GM19193 (cell line): ENCODE results near the gene TPSD1.
"Not testable (repeated sequence)": the region's sequence is repeated elsewhere in the genome, so short reads cannot be mapped to it uniquely, and the experiment has no call there.

Experiments used
- POLR2A ChIP-seq: IDR thresholded peaks from 4 replicates; pipeline ENCODE4 v1.6.1; 2011; ENCODE audit not compliant: insufficient read depth, insufficient read length; ENCODE audit errors: extremely low read depth

Gene TPSD1

GRCh38 chr16:1240436-1240835 lies 15.4 kb upstream of the TPSD1 start, which contains the start of gene TPSAB1:
TPSAB1 (plus strand) TSS chr16:1240705; CDS start chr16:1240939, 234 bp downstream.
- not testable (repeated sequence) for TF ChIP-seq POLR2A

GRCh38 chr16:1244881-1245280 lies 11.0 kb upstream of the TPSD1 start:
- TF ChIP-seq POLR2A, result no peak

GRCh38 chr16:1245452-1246020 lies 10.3 kb upstream of the TPSD1 start:
- TF ChIP-seq POLR2A, result no peak

GRCh38 chr16:1256874-1257322 lies 1.0 kb downstream of the TPSD1 start:
- no peak for TF ChIP-seq POLR2A

- no peak for TF ChIP-seq POLR2A
Observed at GRCh38 chr16:1257561-1258224, 1.8 kb downstream of the TPSD1 start.

GRCh38 chr16:1258225-1258600 lies 2.3 kb downstream of the TPSD1 start:
- TF ChIP-seq POLR2A, result no peak

GRCh38 chr16:1258906-1259759 lies 3.3 kb downstream of the TPSD1 start:
- no peak for TF ChIP-seq POLR2A

GRCh38 chr16:1259760-1260068 lies 3.8 kb downstream of the TPSD1 start:
- TF ChIP-seq POLR2A, result no peak

GRCh38 chr16:1260101-1260680 lies 4.3 kb downstream of the TPSD1 start:
- no peak for TF ChIP-seq POLR2A

- TF ChIP-seq POLR2A, result no peak
Observed at GRCh38 chr16:1261131-1261892, 5.4 kb downstream of the TPSD1 start.

- no peak for TF ChIP-seq POLR2A
Observed at GRCh38 chr16:1262210-1262845, 6.5 kb downstream of the TPSD1 start.

GRCh38 chr16:1262846-1263221 lies 7.0 kb downstream of the TPSD1 start:
- no peak for TF ChIP-seq POLR2A

- TF ChIP-seq POLR2A, result no peak
Observed at GRCh38 chr16:1263591-1264344, 7.9 kb downstream of the TPSD1 start.
